Stimulated activated effector memory CD8-positive, alpha-beta T cell treated with anti-CD3 and anti-CD28 coated beads, Interleukin-12 subunit alpha, Interleukin-12 subunit beta, amount 100 ng/mL, for 72 hours (primary cell): ENCODE measurements around the gene INSIG1.

Experiments
- ATAC-seq: fragments of 150-1000 bp; cut with Tn5 transposase; 2 replicates; pipeline ENCODE4 v1.10.0; 2021
- DNase-seq, 2 donors: peaks; one replicate each; pipeline ENCODE4 v3.0.0; 2021 to 2022; ENCODE audit warnings: low spot score in 2 of 2
- H3K27ac Mint-ChIP-seq: one replicate; pipeline ENCODE4 v1.8.0; 2022; ENCODE audit warnings: mild to moderate bottlenecking, mixed read lengths
- H3K36me3 Mint-ChIP-seq: one replicate; pipeline ENCODE4 v1.8.0; 2022; ENCODE audit warnings: mild to moderate bottlenecking, mixed read lengths
- H3K4me1 Mint-ChIP-seq: one replicate; pipeline ENCODE4 v1.8.0; 2022; ENCODE audit warnings: mixed read lengths
- H3K4me3 Mint-ChIP-seq: one replicate; pipeline ENCODE4 v1.8.0; 2022; ENCODE audit warnings: mild to moderate bottlenecking, mixed read lengths
- H3K9me3 Mint-ChIP-seq: one replicate; pipeline ENCODE4 v1.8.0; 2022; ENCODE audit warnings: mixed read lengths

The INSIG1 gene

DNA sequence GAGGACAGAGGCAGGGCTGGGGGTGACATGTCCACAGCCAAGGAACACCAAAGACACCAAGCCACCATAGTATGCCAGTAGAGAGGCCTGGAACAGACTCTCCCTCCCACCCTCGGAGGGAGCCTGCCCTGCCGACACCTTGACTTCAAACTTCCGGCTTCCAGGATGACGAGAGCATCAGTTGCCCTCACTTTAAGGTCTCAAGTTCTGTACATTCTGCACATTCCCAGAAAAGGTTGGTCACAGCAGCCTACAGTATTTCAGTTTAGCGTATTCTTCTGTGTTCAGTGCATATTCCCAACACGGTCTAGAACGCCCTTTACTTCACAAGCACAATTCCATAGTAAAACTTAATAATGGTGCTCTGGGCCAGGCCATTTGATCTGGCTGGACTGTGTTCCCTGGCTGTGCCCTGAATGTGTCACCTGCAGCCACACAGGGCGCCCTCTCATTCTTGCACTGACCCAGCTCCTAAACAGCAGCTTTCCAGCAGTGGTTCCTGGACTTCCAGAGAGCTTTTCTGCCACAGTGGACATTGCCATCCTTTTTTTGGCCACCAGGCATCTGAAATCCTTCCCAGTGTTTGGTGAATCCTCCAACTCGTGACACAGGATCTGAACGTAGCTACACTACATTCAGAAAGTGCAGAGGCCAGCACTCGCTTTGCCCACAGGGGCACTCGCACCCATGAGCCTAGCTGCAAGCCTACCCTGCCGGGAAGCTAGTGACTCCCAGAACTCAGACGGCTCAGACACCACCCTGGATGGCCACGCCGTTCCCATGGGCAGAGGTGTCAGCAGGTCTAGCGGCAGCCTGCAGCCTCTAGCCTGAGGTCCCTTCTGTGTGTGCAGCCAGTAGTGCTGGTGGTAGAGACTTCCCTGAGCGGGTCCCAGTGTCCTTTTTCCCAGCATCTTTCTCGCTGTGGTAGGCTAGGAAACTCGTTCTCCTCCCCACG lies 36.4 kb upstream of the INSIG1 start:
- DNase-seq (no peak), ATAC-seq (no peak)
- Mint-ChIP-seq H3K36me3 (no peaks in the 10 kb centered on the region), H3K9me3 (no peaks in the 10 kb centered on the region), H3K4me1 (peaks cover 4% of the 10 kb centered on the region), H3K4me3 (no peak overlapping the region), H3K27ac (no peak overlapping the region)

DNA sequence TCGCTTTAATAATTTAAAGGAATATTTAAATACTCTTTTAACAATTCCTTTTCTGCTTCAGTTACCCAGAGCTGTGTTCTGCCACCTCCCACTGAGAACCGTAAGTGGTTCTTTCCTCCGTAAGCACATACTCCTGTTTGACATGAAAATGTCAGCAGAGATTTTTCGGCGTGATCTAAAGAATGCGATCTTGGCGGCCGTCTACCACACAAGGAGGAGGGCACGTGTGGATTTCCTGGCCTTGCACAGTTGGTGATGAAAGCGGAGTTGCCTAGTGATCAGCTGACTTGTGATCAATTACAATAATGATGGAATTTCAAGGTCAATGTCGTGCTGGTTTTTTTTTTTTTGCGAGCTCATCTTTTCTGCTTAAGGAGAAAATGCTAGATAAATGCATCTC lies 35.6 kb upstream of the INSIG1 start:
- DNase-seq (no peak), ATAC-seq (no peak)
- Mint-ChIP-seq H3K27ac (no peak overlapping the region), H3K4me3 (no peak overlapping the region), H3K4me1 (no peaks in the 10 kb centered on the region), H3K36me3 (no peaks in the 10 kb centered on the region), H3K9me3 (no peaks in the 10 kb centered on the region)

DNA sequence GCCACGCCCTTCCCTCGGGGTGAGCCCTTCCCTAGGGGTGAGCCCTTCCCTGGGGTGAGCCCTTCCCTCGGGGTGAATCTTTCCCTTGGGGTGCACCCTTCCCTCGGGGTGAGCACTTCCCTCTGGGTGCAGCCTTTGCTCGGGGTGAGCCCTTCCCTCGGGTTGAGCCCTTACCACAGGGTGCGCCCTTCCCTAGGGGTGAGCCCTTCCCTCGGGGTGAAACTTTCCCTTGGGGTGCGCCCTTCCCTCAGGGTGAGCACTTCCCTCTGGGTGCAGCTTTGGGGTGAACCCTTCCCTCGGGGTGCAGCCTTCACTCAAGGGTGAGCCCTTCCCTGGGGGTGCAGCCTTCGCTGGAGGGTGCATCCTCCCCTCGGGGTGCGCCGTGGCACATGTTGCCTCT lies 34.6 kb upstream of the INSIG1 start:
- no peaks in the 10 kb centered on the region for H3K36me3 Mint-ChIP-seq
- no peaks in the 10 kb centered on the region for H3K4me1 Mint-ChIP-seq
- no peak overlapping the region for H3K4me3 Mint-ChIP-seq
- H3K27ac Mint-ChIP-seq, result no peak overlapping the region
- peak; percentile 38 for ATAC-seq
- no peak for DNase-seq
- H3K9me3 Mint-ChIP-seq, result no peaks in the 10 kb centered on the region

DNA sequence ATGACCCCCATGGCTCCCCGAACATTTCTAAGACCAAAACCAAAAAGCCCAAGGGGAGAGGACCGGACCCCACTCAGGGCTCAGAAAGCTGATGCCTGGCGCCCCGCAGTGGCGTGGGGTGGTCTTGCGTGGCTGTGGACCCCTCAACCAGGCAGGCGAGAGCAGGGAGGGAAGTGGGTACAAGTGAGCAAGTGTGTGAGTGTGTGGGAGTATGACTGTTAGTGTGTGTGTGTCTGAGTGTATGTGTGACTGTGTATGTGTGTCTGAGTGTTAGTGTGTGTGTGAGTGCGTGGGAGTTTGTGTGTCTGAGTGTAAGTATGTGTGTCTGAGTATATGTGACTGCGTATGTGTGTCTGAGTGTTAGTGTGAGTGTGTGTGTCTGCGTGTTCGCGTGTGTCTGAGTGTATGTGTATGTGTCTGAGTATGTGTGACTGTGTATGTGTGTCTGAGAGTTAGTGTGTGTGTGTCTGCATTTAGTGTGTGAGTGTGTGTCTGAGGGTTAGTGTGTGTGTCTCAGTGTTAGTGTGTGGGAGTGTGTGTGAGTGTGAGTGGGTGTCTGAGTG lies 34.0 kb upstream of the INSIG1 start:
- no peaks in the 10 kb centered on the region for H3K36me3 Mint-ChIP-seq
- H3K27ac Mint-ChIP-seq, result no peak overlapping the region
- DNase-seq (no peak), ATAC-seq (no peak)
- no peaks in the 10 kb centered on the region for H3K9me3 Mint-ChIP-seq
- no peaks in the 10 kb centered on the region for H3K4me1 Mint-ChIP-seq
- H3K4me3 Mint-ChIP-seq, result no peak overlapping the region

DNA sequence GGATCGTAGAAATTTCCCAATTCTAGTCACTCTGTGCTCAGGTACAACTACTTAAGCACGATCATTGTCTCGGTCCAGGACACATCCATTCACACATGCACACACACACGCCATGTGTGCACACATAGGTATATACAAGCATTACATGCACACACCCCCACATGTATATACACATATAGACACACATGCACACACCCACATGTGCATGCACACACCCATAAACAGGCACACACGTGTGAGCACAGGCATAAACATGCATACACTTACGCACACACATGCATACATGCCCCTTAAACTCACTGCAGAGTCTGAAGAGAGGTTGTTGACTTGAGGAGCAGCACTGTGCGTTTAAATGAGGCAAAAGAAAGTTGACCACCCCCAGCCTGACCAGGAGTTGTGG lies 32.5 kb upstream of the INSIG1 start:
- H3K4me1 Mint-ChIP-seq, result peaks cover 1% of the 10 kb centered on the region
- H3K9me3 Mint-ChIP-seq, result no peaks in the 10 kb centered on the region
- DNase-seq (no peak), ATAC-seq (no peak)
- H3K4me3 Mint-ChIP-seq, result no peak overlapping the region
- H3K27ac Mint-ChIP-seq, result no peak overlapping the region
- no peaks in the 10 kb centered on the region for H3K36me3 Mint-ChIP-seq

DNA sequence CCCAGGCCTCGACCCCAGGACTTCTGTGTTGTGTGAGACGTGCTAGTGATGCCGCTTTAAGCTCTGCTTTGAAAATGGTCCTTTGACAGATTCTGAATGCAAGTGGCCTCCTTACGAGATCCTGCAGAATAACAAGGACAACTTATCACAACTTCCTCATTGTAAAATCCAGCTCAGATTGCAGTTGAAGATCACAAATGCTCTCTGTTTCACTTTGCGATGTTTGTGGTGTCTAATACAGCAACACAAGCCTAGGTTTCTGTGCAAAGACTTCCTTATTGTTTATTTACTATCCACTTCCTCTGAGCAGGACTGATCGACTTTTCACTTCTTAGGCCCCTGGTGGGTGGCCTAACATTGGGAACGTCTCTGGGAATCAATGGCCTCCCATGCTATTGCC lies 31.7 kb upstream of the INSIG1 start:
- no peak overlapping the region for H3K4me3 Mint-ChIP-seq
- H3K27ac Mint-ChIP-seq, result no peak overlapping the region
- H3K36me3 Mint-ChIP-seq, result no peaks in the 10 kb centered on the region
- H3K9me3 Mint-ChIP-seq, result no peaks in the 10 kb centered on the region
- DNase-seq, result no peak
- ATAC-seq, result no peak
- peaks cover 6% of the 10 kb centered on the region for H3K4me1 Mint-ChIP-seq

DNA sequence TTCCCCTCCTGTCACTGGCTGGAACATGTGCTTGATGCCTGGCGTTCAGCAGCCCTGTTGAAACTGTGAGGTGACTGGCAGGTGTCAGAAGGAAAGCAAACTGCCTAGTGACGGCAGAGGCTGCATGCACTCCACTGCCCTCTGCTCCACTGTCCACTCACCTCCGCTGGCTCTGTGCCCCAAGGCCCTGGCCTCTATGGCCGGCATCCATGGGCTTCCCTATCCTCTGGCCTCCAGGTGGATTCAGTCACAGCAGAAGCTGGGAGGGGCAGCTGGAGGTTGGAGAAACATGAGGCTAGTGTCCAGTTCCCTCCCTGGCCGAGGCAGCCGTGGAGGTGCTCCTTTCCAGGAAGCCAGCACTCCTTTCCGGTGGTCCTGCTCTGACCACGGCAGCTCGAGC lies 31.2 kb upstream of the INSIG1 start:
- Mint-ChIP-seq H3K9me3 (no peaks in the 10 kb centered on the region), H3K4me3 (no peak overlapping the region), H3K4me1 (peaks cover 6% of the 10 kb centered on the region), H3K36me3 (no peaks in the 10 kb centered on the region), H3K27ac (no peak overlapping the region)
- DNase-seq (no peak), ATAC-seq (no peak)

DNA sequence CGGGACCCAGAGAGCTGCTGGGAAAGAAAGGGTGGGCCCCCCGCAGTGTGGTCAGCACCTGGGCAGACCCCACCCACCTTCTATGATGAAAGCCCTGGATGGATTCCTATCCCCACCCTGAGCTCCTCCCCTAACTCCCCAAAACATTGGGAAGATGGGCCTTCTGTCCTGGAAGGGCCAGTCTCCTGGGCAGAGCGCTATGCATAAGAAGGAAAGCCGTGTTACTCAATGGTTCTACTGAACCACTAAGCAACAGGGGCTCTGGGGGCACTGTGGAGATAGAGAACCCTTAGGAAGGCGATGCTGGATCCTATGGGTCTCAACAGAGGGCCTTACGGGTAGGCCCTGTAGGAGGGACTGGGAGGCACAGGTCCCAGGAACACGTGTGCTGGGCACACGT lies 30.7 kb upstream of the INSIG1 start:
- ATAC-seq, result no peak
- Mint-ChIP-seq H3K4me3 (no peak overlapping the region), H3K27ac (peak overlapping the region; percentile 55), H3K4me1 (peaks cover 6% of the 10 kb centered on the region), H3K36me3 (no peaks in the 10 kb centered on the region), H3K9me3 (no peaks in the 10 kb centered on the region)
- no peak for DNase-seq

DNA sequence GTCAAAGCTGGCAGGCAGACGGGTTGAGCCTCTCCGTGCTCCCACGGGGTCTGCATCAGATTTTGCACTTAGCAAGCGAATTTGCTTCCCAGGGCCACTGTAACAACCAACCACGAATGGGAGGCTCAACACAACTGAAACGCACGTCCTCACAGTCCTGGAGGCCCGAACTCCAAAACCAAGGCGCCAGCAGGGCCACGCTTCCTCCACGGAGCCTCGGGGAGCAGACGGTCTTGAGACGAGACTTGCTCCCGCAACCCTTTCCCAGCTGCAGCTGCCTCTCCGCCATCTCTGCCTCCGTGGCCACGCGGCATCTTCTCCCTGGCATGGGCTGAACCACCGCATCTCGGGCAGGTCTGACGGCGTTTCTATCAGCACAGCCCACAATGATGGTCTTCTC lies 30.2 kb upstream of the INSIG1 start:
- no peak for DNase-seq
- ATAC-seq, result no peak
- Mint-ChIP-seq H3K4me1 (peaks cover 6% of the 10 kb centered on the region), H3K4me3 (no peak overlapping the region), H3K9me3 (no peaks in the 10 kb centered on the region), H3K27ac (no peak overlapping the region), H3K36me3 (no peaks in the 10 kb centered on the region)

DNA sequence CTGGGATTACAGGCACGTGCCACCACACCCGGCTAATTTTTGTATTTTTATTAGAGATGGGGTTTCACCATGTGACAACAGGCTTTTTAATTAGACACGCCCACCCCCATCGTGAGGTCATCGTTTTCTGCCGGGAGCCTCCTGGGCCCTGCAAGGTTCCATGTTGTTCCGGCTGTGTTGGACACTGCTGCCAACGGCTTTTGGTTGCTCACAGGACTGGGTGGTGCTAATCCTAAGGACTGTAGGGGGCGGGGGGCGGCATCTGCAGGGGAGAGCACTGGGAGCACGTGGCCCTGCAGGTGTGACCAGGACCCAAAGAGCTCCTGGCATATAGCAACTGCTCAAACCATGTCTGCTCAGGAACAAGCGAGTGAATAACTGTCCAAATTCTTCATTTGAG lies 29.5 kb upstream of the INSIG1 start:
- Mint-ChIP-seq H3K27ac (no peak overlapping the region), H3K4me1 (peaks cover 6% of the 10 kb centered on the region), H3K36me3 (no peaks in the 10 kb centered on the region), H3K4me3 (no peak overlapping the region), H3K9me3 (no peaks in the 10 kb centered on the region)
- ATAC-seq, result no peak
- no peak for DNase-seq

DNA sequence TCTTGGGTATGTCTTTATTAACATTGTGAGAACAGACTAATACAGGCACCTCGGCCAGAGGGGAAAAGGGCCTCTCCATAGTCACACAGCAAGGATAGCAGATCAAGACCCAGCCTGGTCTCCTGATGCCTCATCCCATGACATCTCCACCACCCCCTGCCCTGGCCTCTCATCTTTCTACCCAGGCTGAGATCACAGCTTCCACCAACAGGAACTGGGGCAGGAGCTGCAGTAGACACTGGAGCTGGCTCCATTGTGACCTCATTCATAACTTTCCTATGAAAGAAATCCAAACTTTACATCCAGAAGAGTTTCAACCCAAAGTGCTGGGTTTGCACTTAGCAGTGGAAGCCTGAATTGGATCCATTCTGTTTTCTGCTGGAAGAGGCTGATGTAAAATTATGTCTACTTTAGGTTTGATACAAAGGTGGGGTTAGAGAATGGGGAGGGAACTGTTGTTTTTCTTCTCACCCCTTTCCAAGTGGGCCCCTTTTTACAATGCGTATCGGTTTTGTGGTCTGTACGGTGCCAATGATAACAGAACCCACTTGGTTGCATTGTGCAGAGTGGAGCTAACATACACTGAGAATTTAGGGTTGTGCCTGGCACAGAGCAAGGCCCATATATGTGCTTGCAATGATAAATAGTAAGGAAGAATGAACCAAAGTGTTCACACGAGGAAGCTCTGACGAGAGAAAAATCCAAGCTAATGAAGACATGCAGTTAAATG lies 28.6 kb upstream of the INSIG1 start:
- H3K36me3 Mint-ChIP-seq, result no peaks in the 10 kb centered on the region
- ATAC-seq, result no peak
- no peak overlapping the region for H3K27ac Mint-ChIP-seq

DNA sequence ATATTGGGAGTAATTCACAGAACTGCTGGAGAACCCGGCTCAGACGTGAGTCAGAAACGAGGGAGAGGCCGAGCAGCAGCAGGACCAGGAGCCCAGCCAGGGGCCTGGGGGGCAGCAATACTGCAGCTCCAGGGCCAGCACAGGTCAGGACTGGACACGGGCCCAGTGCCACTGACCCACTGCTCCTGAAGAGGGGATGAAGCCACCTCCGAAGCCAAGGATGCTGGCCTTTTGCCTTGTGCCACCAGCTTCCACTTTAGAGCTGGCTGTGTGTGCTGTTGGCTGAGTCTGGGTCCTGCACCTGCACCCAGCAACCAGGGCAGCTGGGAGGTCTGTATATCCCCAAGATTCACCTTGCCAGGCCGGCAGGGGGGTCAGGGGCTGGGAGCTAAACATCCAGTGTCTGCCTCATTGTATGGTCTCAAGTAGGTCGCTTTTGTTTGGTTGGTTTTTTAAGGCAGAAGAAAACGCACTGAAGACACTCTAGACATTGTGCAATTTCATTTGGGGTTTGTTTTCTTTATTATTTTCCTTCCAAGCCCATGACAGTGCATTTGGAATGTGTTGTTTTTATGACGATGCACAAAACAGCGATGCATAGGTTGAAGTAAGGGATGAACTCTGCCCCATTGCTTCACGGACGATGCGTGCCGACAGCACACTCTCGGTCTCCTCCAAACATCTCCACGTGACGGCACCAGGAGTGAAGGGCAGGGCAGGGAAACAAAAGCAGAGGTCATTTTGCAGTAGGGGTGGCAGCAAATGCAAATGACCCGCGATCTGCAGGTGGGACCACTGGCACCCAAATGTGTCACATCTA lies 27.7 kb upstream of the INSIG1 start:
- no peak overlapping the region for H3K27ac Mint-ChIP-seq
- H3K36me3 Mint-ChIP-seq, result no peaks in the 10 kb centered on the region
- no peak overlapping the region for H3K4me3 Mint-ChIP-seq
- no peak for ATAC-seq
- peaks cover 6% of the 10 kb centered on the region for H3K4me1 Mint-ChIP-seq
- DNase-seq, result no peak
- no peaks in the 10 kb centered on the region for H3K9me3 Mint-ChIP-seq

More for the DNA sequence above, 28.6 kb upstream of the INSIG1 start:
- DNase-seq, result no peak
- peaks cover 6% of the 10 kb centered on the region for H3K4me1 Mint-ChIP-seq
- H3K9me3 Mint-ChIP-seq, result no peaks in the 10 kb centered on the region
- H3K4me3 Mint-ChIP-seq, result no peak overlapping the region

DNA sequence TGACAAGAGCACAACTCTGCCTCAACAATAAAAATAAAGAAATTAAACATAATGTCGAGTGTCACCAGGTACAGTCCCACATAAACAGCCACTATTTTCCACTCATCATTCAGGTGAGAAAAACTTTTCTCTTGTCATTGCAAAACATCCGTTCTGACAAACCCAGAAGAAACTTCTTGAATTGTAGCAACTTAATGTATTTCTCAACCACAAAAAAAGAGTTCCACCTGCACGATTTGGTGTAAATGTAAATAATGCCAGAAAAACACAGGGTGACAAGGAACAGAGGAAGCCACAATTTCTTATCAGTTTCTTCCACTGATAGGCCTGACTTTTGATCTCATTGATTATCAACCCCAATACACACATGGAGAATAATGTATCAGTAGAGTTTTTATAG lies 26.8 kb upstream of the INSIG1 start:
- no peak overlapping the region for H3K4me3 Mint-ChIP-seq
- no peaks in the 10 kb centered on the region for H3K9me3 Mint-ChIP-seq
- no peak for DNase-seq
- ATAC-seq, result no peak
- H3K4me1 Mint-ChIP-seq, result peaks cover 6% of the 10 kb centered on the region
- no peaks in the 10 kb centered on the region for H3K36me3 Mint-ChIP-seq
- no peak overlapping the region for H3K27ac Mint-ChIP-seq

DNA sequence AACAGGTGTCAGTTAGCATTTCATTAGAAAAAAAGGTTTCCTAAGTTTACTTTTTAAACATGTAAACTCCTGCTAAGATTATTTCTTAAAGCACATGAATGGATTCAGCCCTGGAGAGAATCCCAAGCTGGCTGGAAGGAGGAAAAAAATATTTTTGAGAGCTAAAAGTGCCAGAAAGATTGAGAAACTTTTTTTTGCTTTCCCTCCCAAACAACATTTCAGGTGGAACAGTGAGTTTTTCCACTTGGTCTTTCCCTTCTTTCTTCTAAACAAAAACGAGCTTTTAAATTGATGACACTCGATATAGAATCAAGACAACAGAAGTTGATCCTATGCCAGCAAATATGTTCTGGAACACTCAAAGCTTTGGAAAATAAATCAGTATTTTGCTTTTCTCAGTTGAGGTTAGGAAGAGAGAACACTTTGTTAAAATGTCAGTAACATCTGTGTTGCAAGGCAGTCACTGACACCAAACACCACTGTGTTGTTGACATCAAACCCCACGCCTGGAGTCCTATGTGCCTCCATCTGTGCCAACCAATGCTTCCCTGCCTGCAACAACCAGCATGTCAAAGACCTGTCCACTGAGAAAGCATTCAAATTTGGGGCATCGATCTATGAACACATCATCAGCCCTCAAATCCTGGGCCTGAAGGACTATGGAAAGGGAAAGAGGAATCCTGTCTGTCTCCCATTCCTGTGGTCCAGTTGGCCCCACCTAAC lies 22.9 kb upstream of the INSIG1 start:
- H3K27ac Mint-ChIP-seq, result no peak overlapping the region
- no peaks in the 10 kb centered on the region for H3K9me3 Mint-ChIP-seq

More for the DNA sequence above, 22.9 kb upstream of the INSIG1 start:
- DNase-seq, result no peak
- ATAC-seq, result no peak
- no peaks in the 10 kb centered on the region for H3K36me3 Mint-ChIP-seq
- H3K4me3 Mint-ChIP-seq, result no peak overlapping the region
- H3K4me1 Mint-ChIP-seq, result peaks cover 25% of the 10 kb centered on the region
